ENCODE results near the gene FBXL3. TPM values are rescaled to one million over a fixed set of nuclear protein-coding genes. Genes with fewer than 3 reads are reported as not detected.

The FBXL3 gene
- total and polyA plus RNA-seq, 12 donors: 12.1 to 87.4 (median 44.9) TPM

- 43 to 51% (median 47%) methylated on average over 4 of the region's 4 CpGs for WGBS, 4 donors
- no peaks in the 10 kb centered on the region for H3K9me3 ChIP-seq (replicated peaks in 1 of 3)
- TF ChIP-seq POLR2A (IDR thresholded peaks at IDR 0.05) (no peak), CTCF (IDR thresholded peaks at IDR 0.05) (no peak)
- peaks cover 0 to 12% of the 10 kb centered on the region in 2 donors for H3K36me3 ChIP-seq (replicated peaks in 1 of 2)
- H3K27me3 ChIP-seq: no peaks in the 10 kb centered on the region
- intact Hi-C loops (cut with DNase I): no loop called here
- H3K4me3 ChIP-seq: no peak overlapping the region
- no peak for DNase-seq
- peaks cover 9 to 14% of the 10 kb centered on the region in 2 donors for H3K4me1 ChIP-seq (replicated peaks in 1 of 2)
- no peak overlapping the region for H3K27ac ChIP-seq
Measured at GRCh38 chr13:77001963-77002587, 24.9 kb downstream of the FBXL3 start.

GRCh38 chr13:77001540-77001939, 25.4 kb downstream of the FBXL3 start:
- H3K9me3 ChIP-seq (replicated peaks in 1 of 3): no peaks in the 10 kb centered on the region
- H3K36me3 ChIP-seq (replicated peaks in 1 of 2): peaks cover 0 to 11% of the 10 kb centered on the region in 2 donors
- DNase-seq: no peak
- no peak overlapping the region for H3K4me3 ChIP-seq
- intact Hi-C loops (cut with DNase I): no loop called here
- H3K4me1 ChIP-seq (replicated peaks in 1 of 2): peaks cover 9 to 14% of the 10 kb centered on the region in 2 donors
- no peak overlapping the region for H3K27ac ChIP-seq
- H3K27me3 ChIP-seq: no peaks in the 10 kb centered on the region
- WGBS, 4 donors: 44 to 64% (median 58%) methylated on average over 4 of the region's 4 CpGs
- no peak for TF ChIP-seq CTCF (IDR thresholded peaks at IDR 0.05)
- TF ChIP-seq POLR2A (IDR thresholded peaks at IDR 0.05): no peak

GRCh38 chr13:77000475-77000874, 26.5 kb downstream of the FBXL3 start:
- H3K4me3 ChIP-seq: no peak overlapping the region
- intact Hi-C loops (cut with DNase I): no loop called here
- no peak for TF ChIP-seq POLR2A (IDR thresholded peaks at IDR 0.05)
- TF ChIP-seq CTCF (IDR thresholded peaks at IDR 0.05): no peak
- peaks cover 0 to 11% of the 10 kb centered on the region in 2 donors for H3K36me3 ChIP-seq (replicated peaks in 1 of 2)
- no peak for DNase-seq
- WGBS, 4 donors: 52 to 75% (median 63%) methylated on average over 1 of the region's 1 CpG
- H3K9me3 ChIP-seq (replicated peaks in 1 of 3): no peaks in the 10 kb centered on the region
- H3K27me3 ChIP-seq: no peaks in the 10 kb centered on the region
- H3K4me1 ChIP-seq (replicated peaks in 1 of 2): peaks cover 9 to 14% of the 10 kb centered on the region in 2 donors
- H3K27ac ChIP-seq: no peak overlapping the region

- no peaks in the 10 kb centered on the region for H3K27me3 ChIP-seq
- WGBS, 4 donors: 95 to 98% (median 96%) methylated on average over 3 of the region's 3 CpGs
- H3K36me3 ChIP-seq (replicated peaks in 1 of 2): no peaks in the 10 kb centered on the region
- H3K4me1 ChIP-seq (replicated peaks in 1 of 2): peaks cover 0 to 16% of the 10 kb centered on the region in 2 donors
- no peak overlapping the region for H3K27ac ChIP-seq
- no peak overlapping the region for H3K4me3 ChIP-seq
- DNase-seq: no peak
- intact Hi-C loops (cut with DNase I): no loop called here
- no peaks in the 10 kb centered on the region for H3K9me3 ChIP-seq (replicated peaks in 1 of 3)
- no peak for TF ChIP-seq CTCF (IDR thresholded peaks at IDR 0.05)
Measured at GRCh38 chr13:76994281-76994680, 32.7 kb downstream of the FBXL3 start.

All from adrenal gland (tissue), 12 donors.